Endothelial cell of umbilical vein (primary cell): ENCODE data around the gene ZNF37A.

Experiments
- EZH2 ChIP-seq: IDR thresholded peaks from 2 replicates; pipeline ENCODE4 v1.6.1; 2012; ENCODE audit warnings: borderline replicate concordance, low read depth, mild to moderate bottlenecking, moderate library complexity, low read length, inconsistent platforms; ENCODE audit not compliant: severe bottlenecking
- FOS ChIP-seq: IDR thresholded peaks from 2 replicates; pipeline ENCODE4 v1.6.1; 2011; ENCODE audit warnings: mild to moderate bottlenecking, low read length, moderate library complexity, borderline replicate concordance; ENCODE audit not compliant: insufficient read depth
- GATA2 ChIP-seq: IDR thresholded peaks from 2 replicates; pipeline ENCODE4 v1.7.0; 2011; ENCODE audit warnings: low read depth, mild to moderate bottlenecking, moderate library complexity, mixed read lengths, low read length; ENCODE audit not compliant: insufficient read length, insufficient read depth
- JUN ChIP-seq: IDR thresholded peaks from 2 replicates; pipeline ENCODE4 v1.6.1; 2011; ENCODE audit warnings: borderline replicate concordance, low read depth; ENCODE audit not compliant: insufficient read length, insufficient read depth
- MYC ChIP-seq: IDR thresholded peaks from one replicate; pipeline ENCODE4 v1.6.1; 2011; ENCODE audit warnings: mild to moderate bottlenecking, low read depth, low read length
- POLR2A ChIP-seq: IDR thresholded peaks from 2 replicates; pipeline ENCODE4 v1.6.1; 2012; ENCODE audit warnings: low read depth, mild to moderate bottlenecking, control low read depth, low read length
- POLR2AphosphoS5 ChIP-seq: IDR thresholded peaks from 2 replicates; pipeline ENCODE4 v1.6.1; 2012; ENCODE audit warnings: low read depth, mild to moderate bottlenecking, control low read depth, low read length, moderate library complexity; ENCODE audit not compliant: insufficient read depth
- TF ChIP-seq, protein P1 (sequence below), 2 donors: IDR thresholded peaks; 1 replicate in 1 of 2; 2 replicates in 1 of 2; pipeline ENCODE4 v1.5.1; 2011; ENCODE audit warnings: low read length in 2 of 2, mild to moderate bottlenecking in 2 of 2, moderate library complexity in 2 of 2, control low read depth in 1 of 2, inconsistent platforms in 1 of 2, low read depth in 1 of 2; ENCODE audit not compliant: insufficient read depth in 1 of 2; ENCODE audit errors: extremely low read depth in 1 of 2
- TF ChIP-seq, protein P2 (sequence below): IDR thresholded peaks from 2 replicates; pipeline ENCODE4 v1.6.1; 2011; ENCODE audit not compliant: insufficient read depth, insufficient read length

DNA sequence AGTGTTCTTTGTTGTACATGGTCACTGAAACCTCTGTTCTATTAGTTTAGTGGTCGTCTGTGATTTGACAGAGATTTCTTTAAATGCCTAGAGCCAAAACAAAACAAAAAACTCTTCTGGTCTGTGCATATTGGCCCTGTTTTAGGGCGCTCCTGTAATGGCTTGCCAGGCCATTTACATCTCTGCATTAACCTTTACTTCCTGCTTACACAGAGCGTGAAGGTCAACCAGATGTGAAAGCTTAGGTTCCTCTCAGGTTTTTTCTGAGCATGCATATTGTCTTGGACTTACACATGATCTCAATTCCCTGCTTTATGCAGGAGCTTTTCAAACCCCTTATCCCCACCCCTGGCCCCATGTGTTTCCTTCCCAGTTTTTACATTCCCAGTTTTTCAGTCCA lies 9.6 kb downstream of the ZNF37A start:
- TF ChIP-seq GATA2 (no peak), POLR2A (no peak), EZH2 (no peak), FOS (no peak), POLR2AphosphoS5 (no peak), MYC (no peak), JUN (no peak)
- TF ChIP-seq, protein P1, sequence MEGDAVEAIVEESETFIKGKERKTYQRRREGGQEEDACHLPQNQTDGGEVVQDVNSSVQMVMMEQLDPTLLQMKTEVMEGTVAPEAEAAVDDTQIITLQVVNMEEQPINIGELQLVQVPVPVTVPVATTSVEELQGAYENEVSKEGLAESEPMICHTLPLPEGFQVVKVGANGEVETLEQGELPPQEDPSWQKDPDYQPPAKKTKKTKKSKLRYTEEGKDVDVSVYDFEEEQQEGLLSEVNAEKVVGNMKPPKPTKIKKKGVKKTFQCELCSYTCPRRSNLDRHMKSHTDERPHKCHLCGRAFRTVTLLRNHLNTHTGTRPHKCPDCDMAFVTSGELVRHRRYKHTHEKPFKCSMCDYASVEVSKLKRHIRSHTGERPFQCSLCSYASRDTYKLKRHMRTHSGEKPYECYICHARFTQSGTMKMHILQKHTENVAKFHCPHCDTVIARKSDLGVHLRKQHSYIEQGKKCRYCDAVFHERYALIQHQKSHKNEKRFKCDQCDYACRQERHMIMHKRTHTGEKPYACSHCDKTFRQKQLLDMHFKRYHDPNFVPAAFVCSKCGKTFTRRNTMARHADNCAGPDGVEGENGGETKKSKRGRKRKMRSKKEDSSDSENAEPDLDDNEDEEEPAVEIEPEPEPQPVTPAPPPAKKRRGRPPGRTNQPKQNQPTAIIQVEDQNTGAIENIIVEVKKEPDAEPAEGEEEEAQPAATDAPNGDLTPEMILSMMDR (IDR thresholded peaks at IDR 0.05; ENCODE audit: extremely low read depth in 1 of 2, insufficient read depth in 1 of 2, low read depth in 1 of 2, low read length in 2 of 2): no peak
- TF ChIP-seq, protein P2, sequence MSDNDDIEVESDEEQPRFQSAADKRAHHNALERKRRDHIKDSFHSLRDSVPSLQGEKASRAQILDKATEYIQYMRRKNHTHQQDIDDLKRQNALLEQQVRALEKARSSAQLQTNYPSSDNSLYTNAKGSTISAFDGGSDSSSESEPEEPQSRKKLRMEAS: no peak
